Astrocyte of the cerebellum (primary cell): ENCODE measurements around the gene ELMO3.
A peak's percentile ranks its signal among the peaks of the same experiment; 100 is the strongest.

Source experiments
- DNase-seq: peaks from one replicate; pipeline ENCODE4 v3.0.0-alpha.2; 2011; ENCODE audit warnings: low read depth
- H3K4me3 ChIP-seq: 2 replicates; pipeline ENCODE4 v1.5.1; 2011; ENCODE audit warnings: mild to moderate bottlenecking, low read depth, low read length, moderate library complexity
- in situ Hi-C: cut with HindIII; loops from 2 replicates; pipeline ENCODE4 v1.10.0; 2017; ENCODE audit warnings: low sequenced_read_pairs
- TF ChIP-seq, protein P1 (sequence below): IDR thresholded peaks from 2 replicates; pipeline ENCODE4 v1.5.1; 2012; ENCODE audit warnings: low read length, low read depth, moderate library complexity, mild to moderate bottlenecking; ENCODE audit errors: missing control alignments

ELMO3 gene

DNA sequence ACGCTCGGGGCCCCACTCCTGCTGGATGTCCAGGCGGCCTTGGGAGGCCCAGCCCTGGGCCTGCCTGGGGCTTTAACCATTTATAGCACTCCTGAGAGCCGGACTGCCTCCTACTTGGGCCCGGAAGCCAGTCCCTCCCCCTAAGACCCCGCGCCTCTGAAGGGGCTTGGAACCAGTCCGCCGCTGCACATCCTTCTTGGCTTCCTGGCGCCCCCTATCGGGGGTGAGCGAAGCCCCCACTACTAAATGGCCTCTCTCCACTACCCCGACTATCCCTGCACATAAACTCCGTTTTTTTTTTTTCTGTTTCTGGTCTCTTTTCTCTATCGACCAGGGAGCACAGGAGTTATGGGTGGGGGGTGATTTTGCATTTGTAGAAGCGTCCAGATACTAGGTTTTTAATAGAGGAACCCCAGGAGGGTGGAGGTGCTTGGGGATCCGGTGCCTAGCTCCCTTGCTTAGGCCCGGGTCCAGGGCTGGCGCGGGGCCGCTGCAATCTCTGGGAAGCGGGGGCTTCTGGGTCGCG is 29.2 kb upstream of the ELMO3 start:
- in situ Hi-C loops = no loop called here
- DNase-seq = no peak
- H3K4me3 ChIP-seq = peak overlapping the region; percentile 35
- TF ChIP-seq, protein P1, sequence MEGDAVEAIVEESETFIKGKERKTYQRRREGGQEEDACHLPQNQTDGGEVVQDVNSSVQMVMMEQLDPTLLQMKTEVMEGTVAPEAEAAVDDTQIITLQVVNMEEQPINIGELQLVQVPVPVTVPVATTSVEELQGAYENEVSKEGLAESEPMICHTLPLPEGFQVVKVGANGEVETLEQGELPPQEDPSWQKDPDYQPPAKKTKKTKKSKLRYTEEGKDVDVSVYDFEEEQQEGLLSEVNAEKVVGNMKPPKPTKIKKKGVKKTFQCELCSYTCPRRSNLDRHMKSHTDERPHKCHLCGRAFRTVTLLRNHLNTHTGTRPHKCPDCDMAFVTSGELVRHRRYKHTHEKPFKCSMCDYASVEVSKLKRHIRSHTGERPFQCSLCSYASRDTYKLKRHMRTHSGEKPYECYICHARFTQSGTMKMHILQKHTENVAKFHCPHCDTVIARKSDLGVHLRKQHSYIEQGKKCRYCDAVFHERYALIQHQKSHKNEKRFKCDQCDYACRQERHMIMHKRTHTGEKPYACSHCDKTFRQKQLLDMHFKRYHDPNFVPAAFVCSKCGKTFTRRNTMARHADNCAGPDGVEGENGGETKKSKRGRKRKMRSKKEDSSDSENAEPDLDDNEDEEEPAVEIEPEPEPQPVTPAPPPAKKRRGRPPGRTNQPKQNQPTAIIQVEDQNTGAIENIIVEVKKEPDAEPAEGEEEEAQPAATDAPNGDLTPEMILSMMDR = peak; percentile 65

DNA sequence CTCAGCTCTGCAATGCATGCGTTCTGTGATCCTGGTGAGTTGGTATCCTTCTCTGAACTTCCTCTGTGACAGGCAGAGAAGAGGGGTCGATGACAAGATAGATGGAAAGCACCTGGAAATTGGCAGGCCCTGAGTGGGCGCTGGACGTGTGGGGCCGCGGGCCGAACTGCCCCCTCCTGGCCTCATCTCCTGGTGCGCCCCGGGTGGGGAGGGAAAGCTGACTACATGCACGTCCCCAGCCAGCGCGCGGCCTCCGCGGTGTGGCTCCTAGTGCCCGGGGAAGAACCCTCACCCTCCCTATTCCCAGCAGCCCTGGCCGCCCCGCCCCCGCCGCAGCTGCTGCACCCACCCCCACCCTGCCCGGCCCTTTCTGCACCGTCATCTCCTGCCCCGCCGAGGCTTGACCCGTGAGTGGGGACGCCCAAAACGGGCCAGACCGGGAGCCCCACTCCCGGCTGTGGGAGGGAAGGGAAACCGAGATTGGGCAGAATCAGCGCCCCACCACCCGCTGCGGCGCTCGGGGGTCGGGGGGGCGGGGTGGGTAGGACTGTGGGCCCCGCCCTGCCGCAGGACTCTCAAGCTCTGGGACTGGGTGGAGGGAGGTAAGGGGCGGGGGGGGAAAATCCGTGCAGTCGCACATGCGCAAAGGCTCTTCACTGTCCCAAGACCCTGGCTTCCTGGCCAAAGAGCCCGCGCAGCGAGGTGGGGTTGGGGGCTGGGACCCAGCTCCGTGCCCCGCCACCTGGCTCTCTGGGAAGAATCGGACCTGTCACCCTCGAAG is 28.6 kb upstream of the ELMO3 start, which contains the start of gene NOL3:
Gene NOL3 (plus strand): TSS at position 371 of the 781 bp plus-strand sequence.
- no peak for DNase-seq
- in situ Hi-C loops = no loop called here
- TF ChIP-seq, protein P1 = no peak
- H3K4me3 ChIP-seq = peak within 1 kb of the TSS; percentile 35

DNA sequence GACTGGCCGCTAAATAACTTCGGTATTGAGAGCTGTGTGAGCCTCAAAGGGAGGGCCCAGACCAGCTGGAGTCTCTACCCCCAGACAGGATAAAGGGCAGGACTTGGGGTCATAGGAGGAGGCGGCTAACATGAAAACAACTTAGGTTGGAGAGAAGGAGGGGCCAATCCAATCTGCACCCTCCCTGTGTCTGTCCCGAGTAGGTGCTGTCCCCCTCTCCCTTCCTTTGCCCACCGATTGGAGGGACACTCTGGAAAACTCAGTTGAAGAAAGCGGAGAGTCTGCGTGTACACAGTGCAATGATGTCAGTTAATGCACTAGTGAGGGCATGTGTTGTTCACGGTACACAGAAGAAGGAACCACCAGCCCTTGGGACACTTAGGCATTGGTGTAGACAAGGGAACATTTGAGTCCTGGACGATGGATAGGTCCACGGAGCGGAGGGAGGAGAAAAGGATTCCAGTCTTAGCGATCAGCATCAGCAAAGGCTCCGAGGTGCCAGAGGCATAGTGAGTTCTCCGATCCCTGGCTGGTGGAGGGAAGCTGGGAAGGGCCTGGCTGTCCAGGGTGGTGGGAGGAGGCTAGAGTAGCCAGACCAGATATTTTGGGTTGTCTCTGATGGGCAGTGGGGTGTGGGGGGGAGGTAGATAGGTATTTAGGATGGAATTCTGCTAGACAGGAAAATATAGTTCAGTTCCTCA is 27.8 kb upstream of the ELMO3 start:
- H3K4me3 ChIP-seq = peak overlapping the region; percentile 35
- DNase-seq = no peak
- in situ Hi-C loops = no loop called here
- TF ChIP-seq, protein P1 = no peak

DNA sequence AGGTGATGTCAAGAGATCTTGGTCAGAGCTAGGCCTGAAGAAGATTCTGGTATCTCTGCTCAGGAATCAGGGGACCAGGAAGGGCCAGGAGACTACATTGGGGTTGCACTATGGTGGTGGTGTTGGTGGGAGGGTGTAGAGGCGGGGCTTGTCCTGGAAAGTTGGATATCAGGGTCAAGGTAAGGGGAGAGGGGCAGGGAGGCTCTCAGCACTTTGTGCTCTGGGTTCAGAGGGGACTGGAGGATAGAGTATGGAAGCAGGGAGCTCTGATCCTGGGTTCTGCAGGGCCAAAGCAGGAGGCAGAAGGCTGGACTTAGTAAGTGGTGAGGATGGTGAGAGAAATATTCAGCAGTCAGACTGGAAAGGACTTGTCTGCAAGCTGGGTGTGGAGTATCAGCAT is 25.6 kb upstream of the ELMO3 start:
- H3K4me3 ChIP-seq = no peak overlapping the region
- no peak for DNase-seq
- in situ Hi-C loops = no loop called here
- TF ChIP-seq, protein P1 = no peak

DNA sequence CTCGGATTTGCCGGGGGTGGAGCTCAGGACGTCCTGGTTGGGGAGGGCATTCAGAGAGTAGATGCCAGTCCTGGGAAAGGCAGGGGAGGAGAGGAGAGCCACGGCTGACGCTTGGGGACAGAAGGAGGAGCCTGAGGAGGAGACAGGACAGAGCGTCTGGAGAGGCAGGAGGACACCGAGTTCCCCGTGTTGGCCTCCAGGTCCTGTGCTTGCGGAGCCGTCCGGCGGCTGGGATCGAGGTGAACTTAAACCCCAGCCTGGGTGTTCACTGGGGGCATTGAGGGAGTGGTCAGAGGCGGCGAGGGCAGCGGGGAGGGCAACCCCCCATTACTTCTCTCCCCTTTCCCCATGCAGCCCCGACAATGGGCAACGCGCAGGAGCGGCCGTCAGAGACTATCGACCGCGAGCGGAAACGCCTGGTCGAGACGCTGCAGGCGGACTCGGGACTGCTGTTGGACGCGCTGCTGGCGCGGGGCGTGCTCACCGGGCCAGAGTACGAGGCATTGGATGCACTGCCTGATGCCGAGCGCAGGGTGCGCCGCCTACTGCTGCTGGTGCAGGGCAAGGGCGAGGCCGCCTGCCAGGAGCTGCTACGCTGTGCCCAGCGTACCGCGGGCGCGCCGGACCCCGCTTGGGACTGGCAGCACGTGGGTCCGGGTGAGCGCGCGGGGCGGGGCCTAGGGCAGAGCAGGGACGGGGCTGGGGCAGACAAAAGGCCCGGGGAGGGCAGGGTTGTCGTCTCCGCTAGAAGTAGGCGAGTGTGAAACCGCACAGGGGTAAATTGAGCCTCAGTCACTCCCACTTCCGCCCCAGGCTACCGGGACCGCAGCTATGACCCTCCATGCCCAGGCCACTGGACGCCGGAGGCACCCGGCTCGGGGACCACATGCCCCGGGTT is 24.9 kb upstream of the ELMO3 start:
- TF ChIP-seq, protein P1 = no peak
- in situ Hi-C loops = no loop called here
- no peak for DNase-seq
- H3K4me3 ChIP-seq = peak overlapping the region; percentile 33

DNA sequence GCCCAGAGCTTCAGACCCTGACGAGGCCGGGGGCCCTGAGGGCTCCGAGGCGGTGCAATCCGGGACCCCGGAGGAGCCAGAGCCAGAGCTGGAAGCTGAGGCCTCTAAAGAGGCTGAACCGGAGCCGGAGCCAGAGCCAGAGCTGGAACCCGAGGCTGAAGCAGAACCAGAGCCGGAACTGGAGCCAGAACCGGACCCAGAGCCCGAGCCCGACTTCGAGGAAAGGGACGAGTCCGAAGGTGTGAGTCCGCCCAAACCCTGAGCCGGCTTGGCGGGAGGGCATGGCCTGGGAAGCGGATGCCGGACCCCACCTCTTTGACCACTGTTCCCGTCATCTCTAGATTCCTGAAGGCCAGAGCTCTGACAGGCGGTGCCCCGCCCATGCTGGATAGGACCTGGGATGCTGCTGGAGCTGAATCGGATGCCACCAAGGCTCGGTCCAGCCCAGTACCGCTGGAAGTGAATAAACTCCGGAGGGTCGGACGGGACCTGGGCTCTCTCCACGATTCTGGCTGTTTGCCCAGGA is 24.2 kb upstream of the ELMO3 start:
- in situ Hi-C loops = no loop called here
- peak overlapping the region; percentile 33 for H3K4me3 ChIP-seq
- TF ChIP-seq, protein P1 = no peak
- no peak for DNase-seq
